HG02870 (cell line): ENCODE measurements around the gene TNK2.
"Not testable (repeated sequence)": the region's sequence is repeated elsewhere in the genome, so short reads cannot be mapped to it uniquely, and the experiment has no call there.

Experiments used
- ATAC-seq: cut with Tn5 transposase; IDR thresholded peaks from one replicate; pipeline ENCODE4 v1.9.1; 2021; ENCODE audit warnings: mild to moderate bottlenecking, moderate library complexity; ENCODE audit not compliant: unreplicated experiment

TNK2 gene

GRCh38 chr3:195918176-195918575 is 9.8 kb upstream of the TNK2 start:
- ATAC-seq: no peak

- no peak for ATAC-seq
These were observed 8.6 kb upstream of the TNK2 start for GRCh38 chr3:195916991-195917390.

GRCh38 chr3:195916291-195916690 is 7.9 kb upstream of the TNK2 start:
- ATAC-seq: no peak

- peak; percentile 85 for ATAC-seq
These were observed 6.5 kb upstream of the TNK2 start for GRCh38 chr3:195914648-195915473.

- ATAC-seq: not testable (repeated sequence)
These were observed 5.8 kb upstream of the TNK2 start for GRCh38 chr3:195914146-195914545.

- ATAC-seq: no peak
These were observed 5.0 kb upstream of the TNK2 start for GRCh38 chr3:195913382-195913781.

GRCh38 chr3:195911946-195912270 is 3.6 kb upstream of the TNK2 start:
- no peak for ATAC-seq

- ATAC-seq: no peak
These were observed 2.9 kb upstream of the TNK2 start for GRCh38 chr3:195911041-195911945.

- no peak for ATAC-seq
These were observed 2.1 kb upstream of the TNK2 start for GRCh38 chr3:195910499-195910845.

- peak; percentile 43 for ATAC-seq
These were observed 1.5 kb upstream of the TNK2 start for GRCh38 chr3:195909644-195910498.

GRCh38 chr3:195908694-195909581 is 587 bp upstream of the TNK2 start:
- peak; percentile 20 for ATAC-seq

GRCh38 chr3:195907684-195907933 is 742 bp downstream of the TNK2 start:
- no peak for ATAC-seq

GRCh38 chr3:195906865-195907683 is 1.3 kb downstream of the TNK2 start:
- no peak for ATAC-seq

GRCh38 chr3:195905970-195906864 is 2.1 kb downstream of the TNK2 start:
- ATAC-seq: no peak

GRCh38 chr3:195904368-195904767 is 4.0 kb downstream of the TNK2 start:
- no peak for ATAC-seq

GRCh38 chr3:195903950-195904290 is 4.4 kb downstream of the TNK2 start:
- ATAC-seq: no peak

GRCh38 chr3:195902634-195903033 is 5.7 kb downstream of the TNK2 start:
- not testable (repeated sequence) for ATAC-seq

- ATAC-seq: not testable (repeated sequence)
These were observed 6.3 kb downstream of the TNK2 start for GRCh38 chr3:195901836-195902585.
